Activated CD8-positive, alpha-beta T cell treated with anti-CD3 and anti-CD28 coated beads for 36 hours (primary cell): Measurements from ENCODE around the gene DKK2. TPM values are rescaled to one million over a fixed set of nuclear protein-coding genes. Genes with fewer than 3 reads are reported as not detected.
"Not testable (repeated sequence)": the region's sequence is repeated elsewhere in the genome, so short reads cannot be mapped to it uniquely, and the experiment has no call there.

Experiments used
- ATAC-seq: fragments of 200-7000 bp; cut with Tn5 transposase; one replicate; pipeline ENCODE4 v1.10.0; 2021; ENCODE audit warnings: mild to moderate bottlenecking, moderate library complexity
- CTCF ChIA-PET: fragments of 350-600 bp; sonication (Branson Sonifier 250); formaldehyde crosslinking; loops from one replicate; lab custom pipeline; 2021; ENCODE audit warnings: antibody characterized with exemption; lab: Charles Lee
- POLR2A ChIA-PET: fragments of 350-600 bp; sonication (Branson Sonifier 250); formaldehyde crosslinking; loops from one replicate; lab custom pipeline; 2021; ENCODE audit warnings: antibody characterized with exemption; lab: Charles Lee
- DNase-seq: peaks from one replicate; pipeline ENCODE4 v3.0.0-alpha.2; 2020
- H3K27ac Mint-ChIP-seq: one replicate; pipeline ENCODE4 v1.8.0; 2021; ENCODE audit warnings: mild to moderate bottlenecking, mixed read lengths
- H3K27me3 Mint-ChIP-seq: one replicate; pipeline ENCODE4 v1.8.0; 2021; ENCODE audit warnings: mixed read lengths
- H3K36me3 Mint-ChIP-seq: one replicate; pipeline ENCODE4 v1.8.0; 2021; ENCODE audit warnings: low read depth, mixed read lengths
- H3K4me1 Mint-ChIP-seq: one replicate; pipeline ENCODE4 v1.8.0; 2021; ENCODE audit warnings: low read depth, mixed read lengths
- H3K4me3 Mint-ChIP-seq: one replicate; pipeline ENCODE4 v1.8.0; 2021; ENCODE audit warnings: mild to moderate bottlenecking, moderate library complexity, mixed read lengths
- H3K9me3 Mint-ChIP-seq: one replicate; pipeline ENCODE4 v1.8.0; 2021; ENCODE audit warnings: mixed read lengths
- CTCF ChIP-seq: fragments of 200-600 bp; IDR thresholded peaks from one replicate; pipeline ENCODE4 v1.8.0; 2022; ENCODE audit warnings: antibody characterized with exemption, mild to moderate bottlenecking
- intact Hi-C: fragments of 100-400 bp; cut with micrococcal nuclease; formaldehyde crosslinking; loops from one replicate; pipeline ENCODE4 v1.10.0; 2022
- total RNA-seq, 2 experiments: library from RNA; stranded (reverse); gene quantifications; one replicate each; pipeline ENCODE4 v1.2.3, GENCODE V29; 2021

The DKK2 gene
- total RNA-seq, 2 experiments from 2014 or later = not detected

- no peak for ATAC-seq
- no peak for DNase-seq
- intact Hi-C loops = no loop called here
- Mint-ChIP-seq H3K27me3 (no peaks in the 10 kb centered on the region), H3K4me1 (no peaks in the 10 kb centered on the region), H3K4me3 (no peak overlapping the region), H3K36me3 (no peaks in the 10 kb centered on the region), H3K27ac (no peak overlapping the region), H3K9me3 (no peaks in the 10 kb centered on the region)
- ChIA-PET POLR2A (no interaction called here), CTCF (no interaction called here)
- no peak for TF ChIP-seq CTCF
Measured at GRCh38 chr4:106930522-106930921, 105.6 kb downstream of the DKK2 start.

- Mint-ChIP-seq H3K27ac (no peak overlapping the region), H3K36me3 (no peaks in the 10 kb centered on the region), H3K4me3 (no peak overlapping the region), H3K9me3 (no peaks in the 10 kb centered on the region), H3K27me3 (no peaks in the 10 kb centered on the region), H3K4me1 (no peaks in the 10 kb centered on the region)
- intact Hi-C loops = no loop called here
- CTCF ChIA-PET = no interaction called here
- ATAC-seq (no peak), DNase-seq (no peak)
- TF ChIP-seq CTCF = no peak
- POLR2A ChIA-PET = no interaction called here
Measured at GRCh38 chr4:106929248-106929647, 106.9 kb downstream of the DKK2 start.

GRCh38 chr4:106914223-106914622 is 121.9 kb downstream of the DKK2 start:
- DNase-seq (no peak), ATAC-seq (no peak)
- CTCF ChIA-PET = no interaction called here
- Mint-ChIP-seq H3K9me3 (no peaks in the 10 kb centered on the region), H3K27ac (no peak overlapping the region), H3K27me3 (no peaks in the 10 kb centered on the region), H3K4me1 (no peaks in the 10 kb centered on the region), H3K36me3 (no peaks in the 10 kb centered on the region), H3K4me3 (no peak overlapping the region)
- intact Hi-C loops = no loop called here
- no peak for TF ChIP-seq CTCF
- POLR2A ChIA-PET = no interaction called here

GRCh38 chr4:106909486-106910188 is 126.5 kb downstream of the DKK2 start:
- POLR2A ChIA-PET = no interaction called here
- intact Hi-C loops = no loop called here
- no peak for TF ChIP-seq CTCF
- CTCF ChIA-PET = no interaction called here
- DNase-seq = no peak
- H3K4me3 Mint-ChIP-seq = no peak overlapping the region
- no peaks in the 10 kb centered on the region for H3K9me3 Mint-ChIP-seq
- H3K27ac Mint-ChIP-seq = no peak overlapping the region
- ATAC-seq = no peak
- H3K4me1 Mint-ChIP-seq = no peaks in the 10 kb centered on the region
- H3K36me3 Mint-ChIP-seq = no peaks in the 10 kb centered on the region
- no peaks in the 10 kb centered on the region for H3K27me3 Mint-ChIP-seq

- H3K27ac Mint-ChIP-seq, H3K4me3 Mint-ChIP-seq, H3K36me3 Mint-ChIP-seq, POLR2A ChIA-PET, intact Hi-C loops, H3K27me3 Mint-ChIP-seq, ATAC-seq, DNase-seq, H3K4me1 Mint-ChIP-seq, H3K9me3 Mint-ChIP-seq: not testable (repeated sequence)
- CTCF ChIA-PET = interaction anchor here (0.8 kb wide), 2 partner anchors 9 to 16 kb away, joined by 3 read pairs; no protein-coding TSS in a partner anchor
Measured at GRCh38 chr4:106908049-106908448, 128.1 kb downstream of the DKK2 start.
